Tibial artery (tissue), 4 donors: ENCODE measurements around the gene NUSAP1.

Experiments used
- DNase-seq, 2 donors: peaks; one replicate each; pipeline ENCODE4 v3.0.0-alpha.2; 2019
- H3K27ac ChIP-seq, 2 donors: fragments of 200-600 bp; sonication (generic) in 1 of 2; 1 replicate in 1 of 2; 2 replicates in 1 of 2; pipeline ENCODE4 v1.5.1; 2018 to 2019; ENCODE audit warnings: mild to moderate bottlenecking in 1 of 2
- H3K27me3 ChIP-seq, 2 donors: fragments of 200-600 bp; sonication (generic) in 1 of 2; one replicate each; pipeline versions ENCODE4 v1.5.1 to v1.6.0; 2016 to 2019
- H3K36me3 ChIP-seq, 3 donors: fragments of 200-600 bp; sonication (generic) in 2 of 3; one replicate each; pipeline ENCODE4 v1.5.1; 2016 to 2019; ENCODE audit warnings: mild to moderate bottlenecking in 2 of 3
- H3K4me1 ChIP-seq, 4 donors: fragments of 200-600 bp; sonication (generic) in 2 of 4; 1 replicate in 3 of 4; 2 replicates in 1 of 4; pipeline ENCODE4 v1.5.1; 2016 to 2019
- H3K4me3 ChIP-seq, 2 donors: fragments of 200-600 bp; sonication (generic) in 1 of 2; 1 replicate in 1 of 2; 2 replicates in 1 of 2; pipeline ENCODE4 v1.5.1; 2018 to 2019; ENCODE audit warnings: mild to moderate bottlenecking in 2 of 2
- H3K9me3 ChIP-seq, 3 donors: fragments of 200-600 bp; sonication (generic) in 1 of 3; one replicate each; pipeline ENCODE4 v1.5.1; 2016 to 2019
- CTCF ChIP-seq, 2 experiments: fragments of 200-600 bp in 1 of 2; fragments of 450-650 bp in 1 of 2; IDR thresholded peaks; one replicate each; pipeline ENCODE4 v1.5.1; 2017 to 2019; ENCODE audit warnings: antibody characterized with exemption in 2 of 2, mild to moderate bottlenecking in 1 of 2, moderate library complexity in 1 of 2
- intact Hi-C: fragments of 100-400 bp; cut with DNase I; formaldehyde crosslinking; loops from one replicate; pipeline ENCODE4 v1.15.0; 2023; ENCODE audit warnings: low total_unique reads

Gene NUSAP1

GRCh38 chr15:41337047-41337446 lies 4.4 kb downstream of the NUSAP1 start:
- H3K4me1 ChIP-seq: peaks cover 0 to 10% (median 7%) of the 10 kb centered on the region in 4 donors
- H3K27me3 ChIP-seq: no peaks in the 10 kb centered on the region
- H3K27ac ChIP-seq: no peak overlapping the region
- no peaks in the 10 kb centered on the region for H3K36me3 ChIP-seq
- no peak for TF ChIP-seq CTCF (IDR thresholded peaks at IDR 0.05)
- no peak overlapping the region for H3K4me3 ChIP-seq
- H3K9me3 ChIP-seq: no peaks in the 10 kb centered on the region
- DNase-seq: no peak
- intact Hi-C loops: no loop called here

GRCh38 chr15:41337631-41338522 lies 5.2 kb downstream of the NUSAP1 start:
- intact Hi-C loops: no loop called here
- no peak for TF ChIP-seq CTCF (IDR thresholded peaks at IDR 0.05)
- no peak for DNase-seq

GRCh38 chr15:41340189-41340695 lies 7.6 kb downstream of the NUSAP1 start:
- Histone ChIP-seq H3K4me3 (no peak overlapping the region), H3K27me3 (no peaks in the 10 kb centered on the region)

More at GRCh38 chr15:41337631-41338522, 5.2 kb downstream of the NUSAP1 start:
- no peaks in the 10 kb centered on the region for H3K9me3 ChIP-seq
- no peaks in the 10 kb centered on the region for H3K27me3 ChIP-seq
- H3K27ac ChIP-seq: no peak overlapping the region
- peaks cover 0 to 9% (median 7%) of the 10 kb centered on the region in 4 donors for H3K4me1 ChIP-seq
- H3K4me3 ChIP-seq: no peak overlapping the region
- no peaks in the 10 kb centered on the region for H3K36me3 ChIP-seq

GRCh38 chr15:41341519-41341918 lies 8.8 kb downstream of the NUSAP1 start:
- Histone ChIP-seq H3K36me3 (no peaks in the 10 kb centered on the region), H3K9me3 (no peaks in the 10 kb centered on the region), H3K4me1 (no peaks in the 10 kb centered on the region), H3K27ac (no peak overlapping the region), H3K27me3 (no peaks in the 10 kb centered on the region), H3K4me3 (no peak overlapping the region)
- no peak for TF ChIP-seq CTCF (IDR thresholded peaks at IDR 0.05)
- intact Hi-C loops: no loop called here
- no peak for DNase-seq

More at GRCh38 chr15:41340189-41340695, 7.6 kb downstream of the NUSAP1 start:
- no peak for DNase-seq
- intact Hi-C loops: no loop called here
- no peaks in the 10 kb centered on the region for H3K36me3 ChIP-seq
- H3K27ac ChIP-seq: no peak overlapping the region
- TF ChIP-seq CTCF (IDR thresholded peaks at IDR 0.05): no peak
- no peaks in the 10 kb centered on the region for H3K9me3 ChIP-seq
- H3K4me1 ChIP-seq: no peaks in the 10 kb centered on the region

- H3K36me3 ChIP-seq: no peaks in the 10 kb centered on the region
- no peak for TF ChIP-seq CTCF (IDR thresholded peaks at IDR 0.05)
- H3K9me3 ChIP-seq: no peaks in the 10 kb centered on the region
- DNase-seq: no peak
- H3K27me3 ChIP-seq: no peaks in the 10 kb centered on the region
- H3K4me1 ChIP-seq: no peaks in the 10 kb centered on the region
- intact Hi-C loops: no loop called here
- H3K27ac ChIP-seq: no peak overlapping the region
- no peak overlapping the region for H3K4me3 ChIP-seq
Measured at GRCh38 chr15:41347236-41347635, 14.6 kb downstream of the NUSAP1 start.
